ENCODE measurements around the gene GRID2.

DNA sequence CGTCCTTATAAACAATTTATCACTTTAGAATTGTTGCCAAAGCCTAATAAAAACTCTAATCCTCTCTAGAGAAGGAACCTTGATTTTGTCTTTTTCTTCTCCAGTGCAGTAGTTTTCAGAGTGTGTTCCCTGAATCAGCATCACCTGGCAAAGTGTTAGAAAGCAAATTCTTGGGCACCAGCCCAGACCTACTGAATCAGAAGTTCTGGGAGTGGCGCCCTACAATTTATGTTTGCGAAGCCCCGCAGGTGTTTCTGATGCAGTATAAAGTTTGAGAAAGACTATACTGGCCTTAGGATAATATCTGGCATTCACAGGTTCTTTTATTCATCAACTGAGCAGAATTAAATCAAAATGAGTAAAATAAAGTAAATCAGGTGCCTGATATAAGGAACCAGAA is 879.0 kb downstream of the GRID2 start:
- no peak for TF ChIP-seq POLR2A (IDR thresholded peaks at IDR 0.05)
- TF ChIP-seq, protein P1, sequence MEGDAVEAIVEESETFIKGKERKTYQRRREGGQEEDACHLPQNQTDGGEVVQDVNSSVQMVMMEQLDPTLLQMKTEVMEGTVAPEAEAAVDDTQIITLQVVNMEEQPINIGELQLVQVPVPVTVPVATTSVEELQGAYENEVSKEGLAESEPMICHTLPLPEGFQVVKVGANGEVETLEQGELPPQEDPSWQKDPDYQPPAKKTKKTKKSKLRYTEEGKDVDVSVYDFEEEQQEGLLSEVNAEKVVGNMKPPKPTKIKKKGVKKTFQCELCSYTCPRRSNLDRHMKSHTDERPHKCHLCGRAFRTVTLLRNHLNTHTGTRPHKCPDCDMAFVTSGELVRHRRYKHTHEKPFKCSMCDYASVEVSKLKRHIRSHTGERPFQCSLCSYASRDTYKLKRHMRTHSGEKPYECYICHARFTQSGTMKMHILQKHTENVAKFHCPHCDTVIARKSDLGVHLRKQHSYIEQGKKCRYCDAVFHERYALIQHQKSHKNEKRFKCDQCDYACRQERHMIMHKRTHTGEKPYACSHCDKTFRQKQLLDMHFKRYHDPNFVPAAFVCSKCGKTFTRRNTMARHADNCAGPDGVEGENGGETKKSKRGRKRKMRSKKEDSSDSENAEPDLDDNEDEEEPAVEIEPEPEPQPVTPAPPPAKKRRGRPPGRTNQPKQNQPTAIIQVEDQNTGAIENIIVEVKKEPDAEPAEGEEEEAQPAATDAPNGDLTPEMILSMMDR (IDR thresholded peaks at IDR 0.05) = no peak

All from breast epithelium (tissue), 3 donors.